GM13976 (cell line): ENCODE results near the gene TRAK2.
"Not testable (repeated sequence)": the region's sequence is repeated elsewhere in the genome, so short reads cannot be mapped to it uniquely, and the experiment has no call there.

ENCODE experiments used
- DNase-seq: peaks from one replicate; pipeline ENCODE4 v3.0.0; 2012; ENCODE audit warnings: low spot score
- CTCF ChIP-seq: IDR thresholded peaks from 2 replicates; pipeline ENCODE4 v1.5.1; 2012; ENCODE audit warnings: borderline replicate concordance, mild to moderate bottlenecking; ENCODE audit not compliant: insufficient read depth; ENCODE audit errors: extremely low read depth, missing control alignments, control extremely low read depth
- in situ Hi-C: fragments of 300-500 bp; cut with MboI; formaldehyde crosslinking; loops from one replicate; pipeline ENCODE4 v1.12.0; 2022; ENCODE audit warnings: low sequenced_read_pairs, mixed read lengths, inconsistent platforms; ENCODE audit not compliant: unreplicated experiment

Gene TRAK2

DNA sequence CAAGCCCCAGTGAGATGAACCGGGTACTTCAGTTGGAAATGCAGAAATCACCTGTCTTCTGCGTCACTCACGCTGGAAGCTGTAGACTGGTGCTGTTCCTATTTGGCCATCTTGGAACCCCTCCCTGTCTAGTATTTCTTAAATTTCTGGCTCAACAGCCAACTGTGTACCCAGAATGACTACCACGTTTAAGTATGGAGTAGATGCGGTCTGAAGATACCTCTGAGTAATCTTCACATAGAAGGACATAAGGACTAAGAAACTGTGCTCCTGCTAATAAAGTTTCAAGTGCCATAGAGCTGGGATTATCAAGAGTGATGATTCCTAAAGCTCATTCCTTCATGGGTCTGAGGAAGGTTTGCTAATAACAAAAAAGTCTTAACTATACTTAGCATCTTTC is 20.4 kb downstream of the TRAK2 start:
- in situ Hi-C loops = no loop called here
- no peak for DNase-seq
- TF ChIP-seq CTCF = no peak

- DNase-seq, in situ Hi-C loops: not testable (repeated sequence)
These were observed 20.9 kb downstream of the TRAK2 start for GRCh38 chr2:201430322-201430721.

GRCh38 chr2:201429835-201430234 is 21.4 kb downstream of the TRAK2 start:
- in situ Hi-C loops, DNase-seq: not testable (repeated sequence)

- DNase-seq, in situ Hi-C loops: not testable (repeated sequence)
These were observed 22.9 kb downstream of the TRAK2 start for GRCh38 chr2:201428366-201428765.

GRCh38 chr2:201425952-201426351 is 25.3 kb downstream of the TRAK2 start:
- no peak for TF ChIP-seq CTCF
- no peak for DNase-seq
- in situ Hi-C loops = no loop called here

DNA sequence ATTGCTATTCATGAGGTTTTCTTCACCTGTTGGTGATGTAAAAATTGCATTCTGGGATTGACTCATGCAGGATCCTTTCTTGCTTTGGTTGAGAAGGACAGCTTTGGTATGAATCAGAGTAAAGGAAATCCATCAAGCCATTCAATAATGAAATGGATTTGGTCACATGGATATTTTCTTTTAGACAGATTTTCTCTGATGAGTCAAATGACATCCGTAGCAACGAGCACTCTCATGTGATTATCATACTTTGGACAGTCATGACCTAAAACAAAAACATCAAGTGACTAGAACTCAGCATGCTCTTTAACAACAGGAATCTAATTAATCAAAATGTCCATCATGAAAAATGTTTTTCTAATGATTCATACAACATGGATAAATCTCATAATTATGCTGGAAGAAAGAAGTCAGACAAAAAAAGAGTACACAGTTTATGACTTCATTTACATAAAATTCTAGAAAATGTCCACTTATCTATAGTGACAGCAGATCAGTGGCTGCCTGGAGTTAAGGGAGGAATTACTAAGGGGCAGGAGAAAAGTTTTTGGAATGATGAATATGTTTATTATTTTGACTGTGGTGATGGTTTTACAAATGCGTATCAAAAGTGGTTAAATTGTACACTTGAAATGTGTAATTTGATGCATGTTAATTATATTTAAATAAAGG is 30.7 kb downstream of the TRAK2 start:
- in situ Hi-C loops = no loop called here
- DNase-seq = no peak

DNA sequence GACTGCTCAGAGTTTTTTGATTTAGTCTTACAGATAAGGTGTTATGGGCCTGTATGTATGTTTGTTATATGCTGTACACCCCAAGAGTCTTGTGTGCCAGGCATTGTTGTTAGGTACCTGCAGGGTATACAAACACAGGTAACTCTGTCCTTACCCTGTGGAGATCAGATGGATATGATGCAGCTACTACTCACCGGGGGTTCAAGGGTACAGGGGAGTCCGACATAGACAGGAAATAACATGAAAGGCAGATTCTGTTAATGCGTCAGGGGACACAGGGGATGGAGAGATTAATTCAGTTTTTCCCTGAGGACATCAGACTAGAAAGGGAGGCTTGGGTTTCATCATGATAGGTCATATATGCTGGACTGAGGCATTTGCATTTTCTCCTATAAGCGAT is 31.3 kb downstream of the TRAK2 start:
- in situ Hi-C loops = no loop called here
- TF ChIP-seq CTCF = no peak
- DNase-seq = no peak

More for the DNA sequence above, 30.7 kb downstream of the TRAK2 start:
- no peak for TF ChIP-seq CTCF

DNA sequence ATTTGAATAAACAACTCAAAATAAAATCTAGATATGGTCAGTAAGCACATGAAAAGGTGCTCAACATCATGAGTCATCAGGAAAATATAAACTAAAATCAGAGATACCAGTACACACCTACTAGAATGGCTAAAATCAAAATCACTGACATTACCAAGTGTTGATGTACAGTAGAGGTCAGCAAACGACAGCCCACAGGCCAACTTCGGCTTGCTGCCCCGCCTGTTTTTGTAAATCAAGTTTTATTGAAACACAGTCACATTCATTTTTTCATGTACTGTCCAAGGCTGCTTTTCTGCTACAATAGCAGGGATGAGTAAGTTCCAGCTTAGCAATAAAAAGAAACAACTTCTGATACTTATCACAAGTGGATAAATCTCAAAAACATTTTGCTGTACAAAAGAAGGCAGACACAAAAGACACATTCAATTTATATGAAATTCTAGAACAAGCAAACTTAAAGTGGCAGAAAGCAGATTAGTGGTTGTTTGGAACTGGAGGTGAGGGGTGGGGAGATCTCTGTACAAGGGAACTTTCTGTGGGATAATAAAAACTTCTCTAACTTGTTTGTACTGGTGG is 32.1 kb downstream of the TRAK2 start:
- no peak for DNase-seq
- TF ChIP-seq CTCF = no peak
- in situ Hi-C loops = no loop called here
